K562 (cell line): Measurements from ENCODE around the gene PACRG.

ENCODE experiments used
- CTCF ChIP-seq, 3 experiments: IDR thresholded peaks in 2 of 3; conservative IDR thresholded peaks in 1 of 3; 2 replicates each; pipeline ENCODE4 v1.5.1; 2011 to 2012; ENCODE audit warnings: low read length in 3 of 3, mild to moderate bottlenecking in 3 of 3, control low read depth in 2 of 3, improper control_type of control experiment in 1 of 3, inconsistent platforms in 1 of 3, low read depth in 1 of 3, mixed read lengths in 1 of 3, moderate library complexity in 1 of 3; ENCODE audit not compliant: insufficient read depth in 2 of 3
- EP300 ChIP-seq: IDR thresholded peaks from 2 replicates; pipeline ENCODE4 v1.6.1; 2012; ENCODE audit warnings: low read length, improper control_type of control experiment
- EZH2 ChIP-seq: IDR thresholded peaks from 2 replicates; pipeline ENCODE4 v1.6.1; 2012; ENCODE audit warnings: low read depth, mild to moderate bottlenecking, inconsistent platforms, low read length, borderline replicate concordance
- FOXA3 ChIP-seq, 2 experiments: fragments of 450-650 bp in 1 of 2; sonication (generic) in 1 of 2; formaldehyde crosslinking; IDR thresholded peaks in 1 of 2; conservative IDR thresholded peaks in 1 of 2; 2 replicates each; pipeline versions ENCODE4 v1.4.0 to v1.8.0; 2020 to 2022; ENCODE audit warnings: mild to moderate bottlenecking in 2 of 2, missing genetic modification reagents in 1 of 2
- KAT8 ChIP-seq: fragments of 450-650 bp; IDR thresholded peaks from 2 replicates; pipeline ENCODE4 v1.6.1; 2016; ENCODE audit warnings: low read depth, mild to moderate bottlenecking
- MAX ChIP-seq: sonication (generic); formaldehyde crosslinking; IDR thresholded peaks from 2 replicates; pipeline ENCODE4 v1.9.0; 2022; ENCODE audit warnings: mild to moderate bottlenecking, missing genetic modification reagents
- PHF8 ChIP-seq: fragments of 200-600 bp; sonication (generic); IDR thresholded peaks from 2 replicates; pipeline ENCODE4 v1.6.1; 2012; ENCODE audit warnings: mixed run types, mild to moderate bottlenecking, inconsistent platforms, low read length, moderate library complexity, borderline replicate concordance
- POLR2A ChIP-seq: fragments of 450-650 bp; conservative IDR thresholded peaks from 2 replicates; pipeline ENCODE4 v1.6.1; 2016
- TARDBP ChIP-seq: fragments of 450-650 bp; IDR thresholded peaks from 2 replicates; pipeline ENCODE4 v1.6.1; 2016
- TEAD4 ChIP-seq, 2 experiments: sonication (generic) in 1 of 2; formaldehyde crosslinking in 1 of 2; IDR thresholded peaks; 2 replicates each; pipeline versions ENCODE4 v1.6.1 to v1.8.0; 2012 to 2022; ENCODE audit warnings: borderline replicate concordance in 1 of 2, inconsistent platforms in 1 of 2, low read length in 1 of 2, mild to moderate bottlenecking in 1 of 2, missing genetic modification reagents in 1 of 2
- U2AF1 ChIP-seq: fragments of 200-400 bp; formaldehyde crosslinking; optimal IDR thresholded peaks from 2 replicates; pipeline ENCODE3; 2017; ENCODE audit warnings: mild to moderate bottlenecking, low read depth, low read length, moderate library complexity
- ZSCAN29 ChIP-seq: fragments of 450-650 bp; IDR thresholded peaks from 2 replicates; pipeline ENCODE4 v1.6.1; 2017

GRCh38 chr6:163198396-163198795, 470.6 kb downstream of the PACRG start:
- no peak for TF ChIP-seq U2AF1
- no peak for TF ChIP-seq ZSCAN29
- TF ChIP-seq CTCF (IDR thresholded peaks at IDR 0.05 in 2 of 3, conservative IDR thresholded peaks at IDR 0.05 in 1 of 3; ENCODE audit: insufficient read depth in 2 of 3, low read depth in 1 of 3, low read length in 3 of 3) = no peak
- TF ChIP-seq TARDBP = no peak
- TF ChIP-seq EP300 = no peak
- no peak for TF ChIP-seq POLR2A
- TF ChIP-seq PHF8 = no peak
- no peak for TF ChIP-seq TEAD4 (IDR thresholded peaks at IDR 0.05; ENCODE audit: low read length)
- TF ChIP-seq TEAD4 (CRISPR knock-in tag; IDR thresholded peaks at IDR 0.05; ENCODE audit: borderline replicate concordance) = no peak
- TF ChIP-seq EZH2 = no peak
- no peak for TF ChIP-seq KAT8
- no peak for TF ChIP-seq FOXA3 (CRISPR knock-in tag; conservative IDR thresholded peaks at IDR 0.05 in 1 of 2, IDR thresholded peaks at IDR 0.05 in 1 of 2)
- TF ChIP-seq MAX = no peak
